H7 (cell line): ENCODE data around the gene VOPP1. TPM values are rescaled to one million over a fixed set of nuclear protein-coding genes. Genes with fewer than 3 reads are reported as not detected.
"Not testable (repeated sequence)": the region's sequence is repeated elsewhere in the genome, so short reads cannot be mapped to it uniquely, and the experiment has no call there.

Source experiments
- DNase-seq: peaks from one replicate; pipeline ENCODE4 v3.0.0; 2012
- H3K27me3 ChIP-seq: 2 replicates; pipeline ENCODE4 v1.6.0; 2011; ENCODE audit warnings: mild to moderate bottlenecking, low read length; ENCODE audit not compliant: control insufficient read depth, insufficient read depth
- H3K36me3 ChIP-seq: replicated peaks from 2 replicates; pipeline ENCODE4 v1.5.1; 2011; ENCODE audit warnings: low read length; ENCODE audit not compliant: control insufficient read depth, insufficient read depth
- H3K4me3 ChIP-seq: 2 replicates; pipeline ENCODE4 v1.5.1; 2011; ENCODE audit warnings: low read depth, mild to moderate bottlenecking, control low read depth, low read length, moderate library complexity; ENCODE audit not compliant: insufficient read depth
- total RNA-seq: library from RNA; depleted of rRNA; stranded (reverse); fragments of >200 nt; shearing (Covaris generic); gene quantifications from 2 replicates; pipeline ENCODE4 v1.2.3, GENCODE V29; 2014; rRNA removed

The VOPP1 gene, protein sequence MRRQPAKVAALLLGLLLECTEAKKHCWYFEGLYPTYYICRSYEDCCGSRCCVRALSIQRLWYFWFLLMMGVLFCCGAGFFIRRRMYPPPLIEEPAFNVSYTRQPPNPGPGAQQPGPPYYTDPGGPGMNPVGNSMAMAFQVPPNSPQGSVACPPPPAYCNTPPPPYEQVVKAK
- 87.1 and 103 TPM in 2 replicates for total RNA-seq

DNA sequence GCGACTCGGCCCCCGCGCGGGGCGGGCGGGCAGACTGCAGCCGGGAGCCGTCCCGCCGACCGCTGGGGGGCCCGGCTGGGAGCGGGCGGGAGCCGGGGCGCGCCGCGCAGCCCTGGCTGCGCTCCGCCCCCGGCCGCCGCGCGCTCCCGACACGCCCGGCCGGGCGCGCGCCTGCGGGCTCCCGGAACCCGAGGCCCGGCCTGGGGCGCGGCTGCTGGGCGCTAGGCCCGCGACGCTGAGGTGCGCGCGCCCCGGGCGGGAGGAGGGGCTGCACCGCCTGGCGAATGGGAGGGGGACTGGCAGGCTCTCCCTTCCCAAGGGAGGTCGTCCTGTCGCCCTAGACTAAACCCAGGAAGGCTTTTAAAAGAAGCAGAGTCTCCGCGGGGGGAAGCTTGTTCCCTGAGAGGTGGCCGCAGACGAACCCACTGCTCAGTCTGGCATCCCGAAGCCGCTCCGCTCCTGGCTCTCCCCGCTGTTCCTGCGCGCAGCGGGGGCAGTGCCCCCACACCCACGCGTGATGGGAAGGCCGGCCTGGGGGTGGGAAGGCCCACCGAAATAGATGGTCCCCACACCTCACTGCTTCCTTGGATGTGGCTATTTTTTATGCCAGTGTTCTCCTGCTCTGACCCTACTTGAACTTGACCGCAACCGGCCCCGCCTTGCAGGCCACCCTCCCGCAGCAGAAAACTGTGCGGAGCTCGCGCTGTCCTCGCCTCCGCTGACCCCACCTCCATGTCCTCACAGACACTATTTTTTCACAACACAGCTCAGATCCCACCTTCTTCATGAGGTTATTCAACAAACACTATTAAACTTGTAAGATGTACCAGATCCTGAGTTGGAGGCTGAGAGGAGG is at the start of gene VOPP1:
Gene VOPP1 (minus strand): TSS at position 125 of the 856 bp plus-strand sequence. CDS start 178 bp downstream, outside the sequence.
- H3K36me3 ChIP-seq: no peaks in the 10 kb centered on the region
- peak; percentile 97 for DNase-seq
- no peaks in the 10 kb centered on the region; the same call in 1 of the 2 replicates for H3K27me3 ChIP-seq
- peak within 1 kb of the TSS; percentile 92 for H3K4me3 ChIP-seq

DNA sequence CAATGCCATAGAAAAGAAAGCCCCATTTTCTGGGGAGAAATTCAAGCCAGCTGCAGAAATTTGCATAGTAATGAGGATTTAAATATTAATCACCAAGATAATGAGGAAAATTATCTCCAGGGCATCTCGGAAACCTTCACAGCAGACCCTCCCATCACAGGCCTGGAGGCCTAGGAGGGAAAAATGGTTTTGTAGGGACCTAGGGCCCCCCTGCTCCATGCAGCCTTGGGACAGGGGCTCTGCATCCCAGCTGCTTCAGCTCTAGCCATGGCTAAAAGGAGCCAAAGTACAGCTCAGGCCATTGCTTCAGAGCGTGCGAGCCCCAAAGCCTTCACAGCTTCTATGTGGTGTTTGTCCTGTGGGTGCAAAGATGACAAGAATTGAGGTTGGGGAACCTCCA is 46.6 kb upstream of the VOPP1 start:
- Histone ChIP-seq H3K36me3 (no peaks in the 10 kb centered on the region), H3K27me3 (no peaks in the 10 kb centered on the region), H3K4me3 (no peak overlapping the region)
- DNase-seq: no peak

DNA sequence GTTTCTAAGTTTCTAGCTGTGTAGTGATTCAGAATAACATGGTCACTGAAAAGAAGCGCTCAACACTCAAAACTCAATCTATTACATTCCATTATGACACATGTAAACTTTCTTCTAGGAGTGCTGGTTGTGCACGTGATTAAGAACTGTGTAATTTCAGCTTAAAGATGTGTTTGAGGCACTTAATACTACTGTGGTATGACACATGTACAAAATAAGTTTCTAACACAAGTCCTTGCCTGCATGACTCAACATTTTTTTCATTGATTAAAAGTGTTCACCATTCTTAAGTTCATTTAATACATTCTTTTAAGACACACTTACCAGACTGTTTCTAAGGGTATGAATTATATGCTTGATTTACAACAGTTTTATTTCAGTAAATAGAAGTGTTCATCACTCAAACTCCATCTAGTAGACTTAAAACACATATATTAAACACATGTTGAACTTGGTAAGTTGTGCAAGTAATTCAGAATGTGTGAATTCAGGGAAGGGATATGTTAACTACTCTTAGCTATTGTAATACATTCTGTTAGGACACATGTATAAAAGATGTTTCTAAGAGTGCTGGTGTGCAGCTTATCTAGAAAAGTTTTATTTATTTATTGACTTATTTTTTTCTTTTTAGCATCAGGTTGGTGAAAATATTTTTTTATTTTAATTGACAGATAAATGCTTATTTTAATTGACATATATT is 42.2 kb upstream of the VOPP1 start:
- not testable (repeated sequence) for H3K4me3 ChIP-seq, H3K36me3 ChIP-seq, DNase-seq, H3K27me3 ChIP-seq

DNA sequence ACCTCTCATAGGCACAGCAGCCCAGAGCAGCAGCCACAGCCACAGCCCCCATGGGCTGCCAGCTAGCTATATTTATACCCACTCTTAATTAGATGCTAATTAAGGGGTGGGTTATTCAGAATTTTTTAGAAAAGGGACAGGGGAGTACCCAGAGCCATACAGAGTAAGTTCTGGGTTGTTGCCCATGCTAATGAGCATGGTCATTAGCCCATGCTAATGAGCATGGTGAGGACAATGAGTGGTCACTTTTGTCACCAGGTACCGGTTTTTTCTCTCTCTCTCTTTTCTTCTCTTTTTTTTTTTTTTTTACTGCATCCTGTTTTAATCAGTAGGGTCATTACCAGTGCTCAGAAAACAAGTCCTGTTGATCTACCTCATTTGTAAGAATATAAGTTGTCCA is 37.4 kb upstream of the VOPP1 start:
- DNase-seq, H3K27me3 ChIP-seq, H3K36me3 ChIP-seq, H3K4me3 ChIP-seq: not testable (repeated sequence)

DNA sequence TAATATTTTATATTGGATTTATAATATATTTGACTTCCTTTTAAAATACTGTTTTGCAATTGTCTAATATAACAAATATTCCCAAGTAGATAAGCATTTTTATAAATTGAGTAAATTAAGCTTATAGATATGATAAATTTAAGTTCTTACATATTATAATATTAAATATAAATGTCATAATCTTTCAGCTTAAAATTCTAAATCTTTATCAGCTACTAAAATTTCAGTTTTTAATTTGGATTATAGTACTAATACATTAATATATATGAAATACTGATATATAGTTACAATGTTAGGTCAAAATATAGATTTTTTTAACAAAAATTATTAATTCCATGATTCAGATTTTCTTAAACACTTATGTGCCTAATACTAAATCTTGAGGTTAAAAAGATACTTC is 33.4 kb upstream of the VOPP1 start:
- not testable (repeated sequence) for H3K4me3 ChIP-seq, H3K36me3 ChIP-seq, DNase-seq, H3K27me3 ChIP-seq

DNA sequence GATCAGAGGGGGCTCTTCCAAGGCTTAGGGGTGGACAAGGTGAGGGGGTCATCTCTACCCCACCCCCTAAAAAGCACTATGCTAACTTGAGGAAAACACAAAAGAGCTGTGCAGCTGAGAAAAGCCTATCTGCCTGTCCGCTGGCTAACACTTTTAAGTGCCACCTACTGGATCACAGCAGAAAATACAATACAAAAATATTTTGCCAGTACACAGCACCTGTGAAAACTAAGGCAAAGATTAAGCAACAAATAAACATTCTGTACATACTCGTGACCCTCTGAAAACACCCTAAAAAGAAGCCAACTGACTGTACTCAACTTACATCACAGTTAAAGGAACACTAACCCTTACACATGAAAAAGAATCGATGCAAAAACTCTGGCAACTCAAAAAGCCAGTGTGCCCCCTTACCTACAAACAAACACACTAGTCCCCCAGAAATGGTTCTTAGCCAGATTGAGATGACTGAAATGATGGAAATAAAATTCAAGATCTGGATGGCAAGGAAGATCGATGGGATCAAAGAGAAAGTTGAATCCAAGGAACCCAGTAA is 25.7 kb upstream of the VOPP1 start:
- H3K4me3 ChIP-seq, DNase-seq, H3K27me3 ChIP-seq: not testable (repeated sequence)

DNA sequence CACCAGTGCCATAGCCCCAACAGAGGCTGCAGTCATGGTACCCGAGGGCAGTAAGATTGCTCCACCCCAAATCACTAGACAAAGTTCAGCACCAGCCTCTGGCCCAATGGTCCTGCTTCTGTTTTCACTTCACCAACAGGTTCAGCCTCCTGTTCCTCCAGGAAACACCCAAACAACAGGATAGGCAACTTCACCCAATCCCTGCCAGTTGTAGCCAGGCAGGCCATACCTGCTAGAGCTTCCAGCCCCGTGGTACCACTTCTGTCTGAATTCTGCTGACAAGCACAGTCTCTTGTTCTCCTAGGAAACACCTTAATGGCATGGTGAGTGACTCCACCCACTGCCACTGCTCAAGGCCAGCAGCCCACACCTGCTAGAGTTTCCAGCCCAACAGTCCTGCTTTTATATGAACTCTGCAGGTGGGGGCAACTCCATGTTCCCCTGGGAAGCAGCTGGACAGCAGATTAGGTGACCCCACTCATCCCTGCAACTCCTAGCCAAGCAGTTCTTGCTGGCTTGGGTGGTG is 25.0 kb upstream of the VOPP1 start:
- H3K27me3 ChIP-seq, DNase-seq, H3K36me3 ChIP-seq, H3K4me3 ChIP-seq: not testable (repeated sequence)

More for the DNA sequence above, 25.7 kb upstream of the VOPP1 start:
- not testable (repeated sequence) for H3K36me3 ChIP-seq

DNA sequence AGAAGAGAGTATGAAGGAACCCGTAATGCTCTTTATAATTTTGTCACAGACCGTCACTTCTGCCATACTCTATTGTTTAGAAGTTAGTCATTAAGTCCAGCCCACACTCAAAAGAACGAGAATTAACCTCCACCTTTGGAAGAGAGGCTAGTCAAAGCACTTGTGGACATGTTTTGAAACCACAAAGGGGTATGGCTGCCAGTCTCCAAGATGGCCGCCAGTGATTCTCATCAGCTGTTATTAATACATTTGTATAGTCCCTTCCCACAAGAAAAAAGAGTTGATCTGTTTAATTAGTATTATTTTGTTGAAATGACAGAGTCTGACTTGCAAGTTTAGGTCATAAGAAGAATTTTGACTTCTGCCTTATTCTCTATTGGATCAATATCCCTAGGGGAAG is 23.2 kb upstream of the VOPP1 start:
- no peak for DNase-seq
- H3K36me3 ChIP-seq: no peaks in the 10 kb centered on the region
- H3K4me3 ChIP-seq: no peak overlapping the region
- H3K27me3 ChIP-seq: no peaks in the 10 kb centered on the region

DNA sequence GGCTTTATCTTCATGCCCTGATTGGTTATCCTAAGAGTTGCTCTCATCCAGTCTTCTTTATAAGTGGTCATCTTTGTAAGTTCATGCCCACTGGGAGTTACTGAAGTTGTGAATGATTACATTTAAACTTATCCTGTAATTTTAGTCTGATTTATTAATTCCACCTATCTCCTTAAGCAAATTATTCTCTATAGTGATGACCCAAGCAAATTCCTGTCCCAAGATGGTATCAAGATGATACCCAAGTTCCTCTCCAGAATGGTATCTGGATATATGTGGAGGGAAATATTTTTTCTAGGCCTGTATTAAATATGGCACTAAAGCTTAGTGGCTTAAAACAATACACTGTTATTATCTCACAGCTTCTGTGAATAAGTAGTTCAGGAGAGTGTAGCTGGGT is 22.6 kb upstream of the VOPP1 start:
- Histone ChIP-seq H3K36me3 (no peaks in the 10 kb centered on the region), H3K27me3 (no peaks in the 10 kb centered on the region), H3K4me3 (no peak overlapping the region)
- DNase-seq: no peak

DNA sequence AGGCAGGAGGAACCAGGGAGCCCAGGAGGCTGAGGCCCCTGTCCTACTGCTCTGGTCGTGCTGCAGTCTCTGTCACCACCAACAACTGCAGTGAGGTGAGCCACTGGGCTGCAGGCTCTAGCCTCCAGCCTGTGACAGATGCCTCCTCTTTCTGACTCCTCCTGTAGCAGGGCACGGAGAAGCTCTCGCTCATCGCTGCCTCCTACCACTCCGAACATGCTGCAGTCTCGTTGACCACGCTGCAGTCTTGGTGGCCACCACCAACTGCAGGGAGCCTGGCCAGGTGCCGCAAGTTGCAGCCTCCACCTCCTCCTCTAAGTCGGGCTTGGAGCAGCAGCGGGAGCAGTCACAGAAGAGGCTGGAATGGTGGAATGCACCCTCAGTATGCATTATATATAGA is 22.1 kb upstream of the VOPP1 start:
- DNase-seq: peak; percentile 9
- H3K4me3 ChIP-seq: no peak overlapping the region
- no peaks in the 10 kb centered on the region for H3K36me3 ChIP-seq
- H3K27me3 ChIP-seq: no peaks in the 10 kb centered on the region

DNA sequence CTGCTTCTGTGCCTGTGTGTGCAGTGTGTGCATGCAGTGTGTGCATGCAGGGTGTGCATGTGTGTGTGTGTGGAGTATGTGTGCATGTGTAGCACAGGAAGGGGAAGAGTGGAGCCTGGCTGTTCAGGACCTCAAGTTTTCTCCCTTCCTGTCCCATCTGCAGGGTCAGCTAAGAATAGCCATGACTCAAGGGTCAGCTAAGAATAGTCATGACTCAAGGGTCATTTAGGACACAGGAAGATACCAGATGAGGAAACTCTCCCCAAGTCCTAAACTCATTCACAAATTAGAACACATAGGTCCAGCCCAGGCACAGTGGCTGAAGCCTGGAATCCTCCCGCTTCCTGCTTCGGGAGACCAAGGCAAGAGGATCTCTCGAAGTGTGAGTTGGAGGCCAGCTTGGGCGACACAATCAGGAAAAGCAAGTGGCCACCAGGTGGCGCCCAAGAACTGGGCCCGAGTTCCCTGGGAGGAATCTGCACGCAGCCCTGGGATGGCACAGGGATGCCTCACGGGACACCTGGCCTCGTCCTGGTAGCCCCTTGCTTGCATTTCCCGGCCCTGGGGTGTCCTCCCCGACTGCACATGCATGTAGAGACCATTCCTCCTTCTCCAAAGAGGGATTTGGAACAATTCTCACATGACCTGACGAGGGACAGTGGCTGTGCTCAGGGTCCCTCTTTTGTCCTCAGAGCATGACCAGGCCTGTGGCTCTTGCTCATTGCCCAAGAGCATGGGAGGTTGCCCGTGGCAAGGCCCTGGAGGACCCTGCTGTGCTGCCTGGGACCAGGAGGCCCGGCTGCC is 21.4 kb upstream of the VOPP1 start:
- peak; percentile 87 for DNase-seq
- H3K27me3 ChIP-seq: no peaks in the 10 kb centered on the region
- no peak overlapping the region for H3K4me3 ChIP-seq
- no peaks in the 10 kb centered on the region for H3K36me3 ChIP-seq

DNA sequence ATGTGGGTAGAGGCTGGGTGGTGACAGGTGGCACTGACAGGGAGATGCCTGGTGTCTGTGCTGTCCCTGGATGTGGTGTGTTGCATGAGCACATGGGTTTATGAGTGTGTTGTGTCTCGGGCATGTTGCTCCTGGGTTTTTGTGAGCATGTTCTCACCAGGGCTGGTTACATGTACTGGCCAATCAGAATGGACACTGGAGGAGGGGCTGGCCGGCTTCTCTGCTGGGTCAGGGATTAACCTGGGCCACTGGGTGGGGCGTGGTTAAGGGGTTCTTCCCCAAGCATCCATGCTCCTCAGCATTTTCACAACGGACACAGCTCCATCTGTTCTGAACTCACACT is 20.8 kb upstream of the VOPP1 start:
- Histone ChIP-seq H3K4me3 (no peak overlapping the region), H3K27me3 (no peaks in the 10 kb centered on the region)
- peak; percentile 20 for DNase-seq

DNA sequence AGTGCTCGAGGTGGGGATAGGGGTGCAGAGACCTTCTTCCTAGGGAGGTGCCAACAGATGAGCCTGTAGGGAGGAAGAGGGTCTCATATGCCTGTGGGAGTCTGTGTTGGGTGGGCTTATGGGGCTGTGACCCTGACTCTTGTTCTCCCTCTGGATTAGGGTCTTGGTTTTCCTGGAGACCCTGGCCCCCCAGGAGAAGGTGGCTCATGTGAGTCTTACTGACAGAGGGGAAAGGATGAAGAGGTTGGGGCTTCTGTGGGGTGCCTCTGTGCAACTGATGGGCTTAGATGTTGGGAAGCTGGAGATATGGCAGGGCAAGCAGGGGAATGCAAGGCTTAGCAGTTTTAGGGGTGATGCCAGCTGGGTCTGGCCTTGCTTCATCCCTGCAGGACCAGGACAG is 20.2 kb upstream of the VOPP1 start:
- H3K36me3 ChIP-seq: no peaks in the 10 kb centered on the region
- DNase-seq: peak; percentile 8
- no peaks in the 10 kb centered on the region for H3K27me3 ChIP-seq
- no peak overlapping the region for H3K4me3 ChIP-seq

More for the DNA sequence above, 20.8 kb upstream of the VOPP1 start:
- H3K36me3 ChIP-seq: no peaks in the 10 kb centered on the region
